OCI-LY1 (cell line): Measurements from ENCODE around the gene PIEZO1.

Experiments used
- H2AFZ ChIP-seq: fragments of 200-600 bp; sonication (generic), shearing (Covaris generic); 2 replicates; pipeline ENCODE4 v1.6.0; 2014; ENCODE audit warnings: antibody characterized with exemption, mild to moderate bottlenecking, low read length
- H3F3A ChIP-seq: fragments of 200-600 bp; sonication (generic), shearing (Covaris generic); 2 replicates; pipeline ENCODE4 v1.6.0; 2014; ENCODE audit warnings: mild to moderate bottlenecking, antibody characterized with exemption, low read length, moderate library complexity; ENCODE audit not compliant: insufficient read depth
- H3K27ac ChIP-seq: fragments of 200-600 bp; sonication (generic); 2 replicates; pipeline ENCODE4 v1.5.1; 2014; ENCODE audit warnings: low read length, mixed run types, mild to moderate bottlenecking, low read depth; ENCODE audit not compliant: poor library complexity, severe bottlenecking
- H3K27me3 ChIP-seq: fragments of 200-600 bp; sonication (generic); 2 replicates; pipeline ENCODE4 v1.6.0; 2014; ENCODE audit warnings: antibody characterized with exemption, mild to moderate bottlenecking, low read length, moderate library complexity; ENCODE audit not compliant: insufficient read depth
- H3K36me3 ChIP-seq: fragments of 200-600 bp; sonication (generic); 2 replicates; pipeline ENCODE4 v1.6.1; 2014; ENCODE audit warnings: mild to moderate bottlenecking, antibody characterized with exemption, low read length, moderate library complexity, mixed read lengths; ENCODE audit not compliant: insufficient read depth
- H3K4me1 ChIP-seq: fragments of 200-600 bp; sonication (generic); 2 replicates; pipeline ENCODE4 v1.5.1; 2014; ENCODE audit warnings: mild to moderate bottlenecking, low read length, moderate library complexity; ENCODE audit not compliant: insufficient read depth, severe bottlenecking
- H3K4me2 ChIP-seq: fragments of 200-600 bp; sonication (generic), shearing (Covaris generic); 2 replicates; pipeline ENCODE4 v1.6.1; 2014; ENCODE audit warnings: low read length
- H3K4me3 ChIP-seq: fragments of 200-600 bp; sonication (generic); 2 replicates; pipeline ENCODE4 v1.5.1; 2014; ENCODE audit warnings: low read length, low read depth, mild to moderate bottlenecking, mixed read lengths; ENCODE audit not compliant: poor library complexity, severe bottlenecking
- H3K79me2 ChIP-seq: fragments of 200-600 bp; shearing (Covaris generic); 2 replicates; pipeline ENCODE4 v1.6.1; 2016; ENCODE audit warnings: mixed run types, low read length, mixed read lengths; ENCODE audit not compliant: insufficient read depth
- H3K9ac ChIP-seq: fragments of 200-600 bp; sonication (generic), shearing (Covaris generic); 2 replicates; pipeline ENCODE4 v1.6.1; 2014; ENCODE audit warnings: mild to moderate bottlenecking, low read length, mixed read lengths
- H3K9me2 ChIP-seq: fragments of 200-600 bp; sonication (generic), shearing (Covaris generic); 2 replicates; pipeline ENCODE4 v1.6.1; 2014; ENCODE audit warnings: low read depth, mild to moderate bottlenecking, low read length, mixed read lengths
- H3K9me3 ChIP-seq: fragments of 200-600 bp; shearing (Covaris generic); 2 replicates; pipeline ENCODE4 v1.6.1; 2014; ENCODE audit warnings: low read length, mixed read lengths
- H4K20me1 ChIP-seq: fragments of 200-600 bp; sonication (generic), shearing (Covaris generic); 2 replicates; pipeline ENCODE4 v1.6.0; 2016; ENCODE audit warnings: mild to moderate bottlenecking, low read length; ENCODE audit not compliant: insufficient read depth
- CTCF ChIP-seq: fragments of 200-600 bp; sonication (generic), shearing (Covaris generic); IDR thresholded peaks from 2 replicates; pipeline ENCODE4 v1.5.1; 2017; ENCODE audit warnings: mild to moderate bottlenecking, antibody characterized with exemption, low read length, moderate library complexity, mixed read lengths
- EZH2 ChIP-seq: fragments of 200-600 bp; sonication (generic), shearing (Covaris generic); IDR thresholded peaks from 2 replicates; pipeline ENCODE4 v1.8.0; 2017; ENCODE audit warnings: borderline replicate concordance, mixed run types, mild to moderate bottlenecking, antibody characterized with exemption, low read length, moderate library complexity, mixed read lengths

Gene PIEZO1

GRCh38 chr16:88684569-88685155 lies 100.4 kb downstream of the PIEZO1 start:
- H3K4me3 ChIP-seq, result no peak overlapping the region
- TF ChIP-seq CTCF (no peak), EZH2 (no peak)
- no peak overlapping the region for H3K9ac ChIP-seq

GRCh38 chr16:88681709-88682451 lies 103.1 kb downstream of the PIEZO1 start:
- H3K27ac ChIP-seq, result peak overlapping the region; percentile 74
- no peaks in the 10 kb centered on the region for H3K9me2 ChIP-seq
- no peaks in the 10 kb centered on the region for H3K79me2 ChIP-seq
- H3K27me3 ChIP-seq, result no peaks in the 10 kb centered on the region; the same call in 1 of the 2 replicates
- H3K4me2 ChIP-seq, result peak overlapping the region; percentile 60
- no peak overlapping the region for H2AFZ ChIP-seq
- peaks cover 36% of the 10 kb centered on the region for H3K4me1 ChIP-seq
- no peaks in the 10 kb centered on the region for H3K36me3 ChIP-seq
- H3F3A ChIP-seq, result 0 out of 2 replicates have a peak, but pooled peaks cover 3% of the 10 kb centered on the region
- TF ChIP-seq EZH2 (no peak), CTCF (no peak)
- H3K9me3 ChIP-seq, result no peaks in the 10 kb centered on the region
- H4K20me1 ChIP-seq, result no peaks in the 10 kb centered on the region
- peak overlapping the region; percentile 39; the same call in 1 of the 2 replicates for H3K9ac ChIP-seq
- H3K4me3 ChIP-seq, result peak overlapping the region; percentile 48

More at GRCh38 chr16:88684569-88685155, 100.4 kb downstream of the PIEZO1 start:
- H3K27ac ChIP-seq, result no peak overlapping the region
- no peaks in the 10 kb centered on the region for H3K36me3 ChIP-seq
- H3K27me3 ChIP-seq, result peaks cover 4% of the 10 kb centered on the region; the same call in 1 of the 2 replicates
- no peaks in the 10 kb centered on the region for H4K20me1 ChIP-seq
- H3K79me2 ChIP-seq, result no peaks in the 10 kb centered on the region
- peaks cover 37% of the 10 kb centered on the region for H3K4me1 ChIP-seq
- H3K9me3 ChIP-seq, result no peaks in the 10 kb centered on the region
- H3F3A ChIP-seq, result 0 out of 2 replicates have a peak, but pooled peaks cover 3% of the 10 kb centered on the region
- H3K9me2 ChIP-seq, result no peaks in the 10 kb centered on the region
- H2AFZ ChIP-seq, result no peak overlapping the region
- H3K4me2 ChIP-seq, result no peak overlapping the region

- Histone ChIP-seq H3K9me2 (no peaks in the 10 kb centered on the region), H3K9me3 (no peaks in the 10 kb centered on the region), H3F3A (0 out of 2 replicates have a peak, but pooled peaks cover 3% of the 10 kb centered on the region), H3K36me3 (peaks cover under 1% of the 10 kb centered on the region; the same call in 1 of the 2 replicates), H3K27ac (peak overlapping the region; percentile 74), H3K79me2 (no peaks in the 10 kb centered on the region), H2AFZ (no peak overlapping the region), H3K27me3 (no peaks in the 10 kb centered on the region; the same call in 1 of the 2 replicates), H4K20me1 (no peaks in the 10 kb centered on the region), H3K4me1 (peaks cover 31% of the 10 kb centered on the region), H3K9ac (peak overlapping the region; percentile 39; the same call in 1 of the 2 replicates), H3K4me3 (peak overlapping the region; percentile 48), H3K4me2 (peak overlapping the region; percentile 60)
- TF ChIP-seq EZH2 (no peak), CTCF (peak; percentile 83)
Observed at GRCh38 chr16:88681084-88681680, 103.8 kb downstream of the PIEZO1 start.
